Measurements from ENCODE around the gene RARG.

The RARG gene

DNA sequence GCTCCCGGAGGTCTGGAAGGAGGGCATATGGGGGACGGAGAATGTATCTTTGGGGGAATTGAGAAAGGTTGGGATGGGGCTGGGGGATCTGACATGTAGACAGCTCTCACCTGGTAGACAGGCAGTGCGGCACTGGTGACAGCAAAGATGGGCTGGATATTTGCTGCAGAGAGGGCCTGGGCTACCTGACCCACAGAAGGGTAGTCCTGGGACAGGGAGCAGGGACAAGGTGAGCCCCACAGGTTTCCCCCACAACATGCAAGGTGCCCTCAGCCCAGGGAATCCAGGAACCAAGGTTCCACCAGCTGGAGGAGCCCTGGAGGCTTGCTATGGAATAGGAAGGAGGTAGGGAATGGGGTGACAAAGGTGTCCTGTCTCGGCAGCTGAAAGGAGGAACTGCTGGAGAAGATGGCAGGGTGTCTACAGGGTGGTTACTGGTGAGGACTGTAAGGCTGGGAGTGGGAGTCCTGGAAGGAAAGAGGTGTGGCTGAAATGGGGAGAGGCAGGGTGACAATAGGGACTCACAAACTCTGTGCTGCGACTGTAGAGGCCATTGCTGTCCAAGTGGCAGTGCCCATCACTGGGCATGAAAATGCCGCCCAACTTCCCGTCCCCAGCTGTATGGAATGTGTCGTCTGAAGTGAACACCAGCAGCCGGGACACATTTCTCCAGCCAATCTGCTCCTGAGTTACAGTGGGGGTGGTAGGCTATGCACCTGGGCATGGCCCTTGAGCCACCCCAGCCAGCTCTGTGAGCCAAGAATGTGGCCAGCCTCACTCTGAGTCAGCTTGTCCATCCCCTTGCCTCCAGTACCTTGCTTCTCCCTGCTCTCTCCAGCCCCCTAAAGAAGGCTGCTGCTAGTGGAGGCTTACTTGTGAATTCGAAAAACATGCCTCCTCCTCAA is 36.2 kb downstream of the RARG start:
- in situ Hi-C loops (cut with HindIII; ENCODE audit: low pct_unique_long_range_greater_than_20kb, low sequenced_read_pairs) = no loop called here
- TF ChIP-seq JUND (IDR thresholded peaks at IDR 0.05; ENCODE audit: low read depth) = no peak
- no peak for DNase-seq (ENCODE audit: low read depth in 1 of 2, low spot score in 1 of 2)

- in situ Hi-C loops (cut with HindIII; ENCODE audit: low pct_unique_long_range_greater_than_20kb, low sequenced_read_pairs) = no loop called here
- no peak for TF ChIP-seq JUND (IDR thresholded peaks at IDR 0.05; ENCODE audit: low read depth)
- no peak for DNase-seq (ENCODE audit: low read depth in 1 of 2, low spot score in 1 of 2)
Measured at GRCh38 chr12:53194973-53195372, 37.0 kb downstream of the RARG start.

- TF ChIP-seq JUND (IDR thresholded peaks at IDR 0.05; ENCODE audit: low read depth) = no peak
- in situ Hi-C loops (cut with HindIII; ENCODE audit: low pct_unique_long_range_greater_than_20kb, low sequenced_read_pairs) = no loop called here
- no peak for DNase-seq (ENCODE audit: low read depth in 1 of 2, low spot score in 1 of 2)
Measured at GRCh38 chr12:53193985-53194716, 37.9 kb downstream of the RARG start.

DNA sequence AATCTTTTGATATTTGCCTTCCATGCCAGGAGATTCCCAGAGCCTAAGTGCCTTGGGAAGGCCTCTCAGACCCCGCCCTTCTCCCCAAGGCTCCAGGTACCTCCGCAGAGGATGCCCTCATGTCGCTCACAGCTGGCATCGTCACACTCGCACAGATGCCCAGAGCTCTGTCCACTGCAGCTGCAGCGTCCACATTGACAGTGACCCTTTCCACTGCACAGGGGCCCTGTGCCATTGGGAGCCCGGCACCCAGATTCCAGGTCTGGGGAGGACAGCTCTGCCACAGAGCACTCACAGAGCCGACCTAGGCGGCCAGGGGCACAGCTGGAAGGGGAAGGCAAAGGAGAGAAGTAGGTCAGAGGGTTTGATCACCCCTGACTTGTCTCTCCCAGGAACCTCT is 39.0 kb downstream of the RARG start:
- in situ Hi-C loops (cut with HindIII; ENCODE audit: low pct_unique_long_range_greater_than_20kb, low sequenced_read_pairs) = no loop called here
- no peak for TF ChIP-seq JUND (IDR thresholded peaks at IDR 0.05; ENCODE audit: low read depth)

DNA sequence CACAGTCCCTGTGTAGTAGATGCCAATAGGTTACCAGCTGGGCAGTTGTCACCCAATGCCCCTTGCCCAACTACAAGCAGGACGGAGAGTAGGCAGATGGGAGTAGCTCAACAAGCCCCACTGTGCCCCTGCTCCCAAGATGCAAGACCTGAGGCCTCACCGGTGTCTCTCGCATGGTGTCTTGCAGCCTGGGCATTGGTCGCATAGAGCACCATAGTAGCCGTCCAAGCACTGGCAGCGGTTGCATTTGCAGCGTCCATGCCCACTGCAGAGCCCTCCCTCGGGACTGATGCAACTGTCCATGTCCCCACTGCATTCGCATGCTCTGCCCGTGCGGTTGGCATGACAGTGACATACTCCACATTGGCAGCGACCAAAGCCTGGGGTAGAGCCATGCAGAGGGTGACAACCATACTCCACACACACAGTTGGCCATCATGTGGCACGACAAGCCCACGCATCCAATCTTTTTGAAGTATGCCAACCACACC is 39.4 kb downstream of the RARG start:
- in situ Hi-C loops (cut with HindIII; ENCODE audit: low pct_unique_long_range_greater_than_20kb, low sequenced_read_pairs) = no loop called here
- no peak for DNase-seq (ENCODE audit: low read depth in 1 of 2, low spot score in 1 of 2)
- TF ChIP-seq JUND (IDR thresholded peaks at IDR 0.05; ENCODE audit: low read depth) = no peak

More for the DNA sequence above, 39.0 kb downstream of the RARG start:
- no peak for DNase-seq (ENCODE audit: low read depth in 1 of 2, low spot score in 1 of 2)

DNA sequence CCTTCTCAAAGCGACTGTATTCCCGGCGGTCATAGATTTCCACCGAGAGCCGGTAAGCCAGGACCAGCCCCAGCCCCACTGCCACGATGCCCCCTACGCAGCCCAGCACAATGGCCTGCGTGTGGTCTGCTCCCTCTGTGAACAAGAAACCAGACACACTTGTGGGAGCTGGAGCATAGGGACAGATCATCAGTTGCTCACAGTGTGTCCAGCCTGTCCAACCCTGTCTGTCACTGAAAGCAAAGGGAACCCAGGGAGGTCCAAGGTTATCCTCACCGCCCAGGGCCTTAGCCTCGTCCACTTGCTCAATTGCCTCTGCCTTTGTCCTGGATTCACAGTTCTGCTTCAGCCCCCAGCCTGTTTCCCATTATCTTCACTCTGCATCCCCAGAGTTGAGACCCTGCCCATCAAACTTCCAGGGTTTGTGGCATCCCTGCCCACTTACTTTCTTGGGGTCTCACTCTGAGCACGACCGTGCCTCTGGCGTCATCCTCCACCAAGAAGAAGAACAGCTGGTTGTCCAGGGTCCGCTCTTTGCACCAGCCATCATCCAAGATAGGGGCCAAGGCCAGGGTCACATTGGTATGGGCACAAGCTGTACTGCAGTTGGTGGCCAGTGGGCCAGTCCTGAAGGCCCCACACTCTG is 40.0 kb downstream of the RARG start:
- no peak for DNase-seq (ENCODE audit: low read depth in 1 of 2, low spot score in 1 of 2)
- TF ChIP-seq JUND (IDR thresholded peaks at IDR 0.05; ENCODE audit: low read depth) = no peak
- in situ Hi-C loops (cut with HindIII; ENCODE audit: low pct_unique_long_range_greater_than_20kb, low sequenced_read_pairs) = no loop called here

DNA sequence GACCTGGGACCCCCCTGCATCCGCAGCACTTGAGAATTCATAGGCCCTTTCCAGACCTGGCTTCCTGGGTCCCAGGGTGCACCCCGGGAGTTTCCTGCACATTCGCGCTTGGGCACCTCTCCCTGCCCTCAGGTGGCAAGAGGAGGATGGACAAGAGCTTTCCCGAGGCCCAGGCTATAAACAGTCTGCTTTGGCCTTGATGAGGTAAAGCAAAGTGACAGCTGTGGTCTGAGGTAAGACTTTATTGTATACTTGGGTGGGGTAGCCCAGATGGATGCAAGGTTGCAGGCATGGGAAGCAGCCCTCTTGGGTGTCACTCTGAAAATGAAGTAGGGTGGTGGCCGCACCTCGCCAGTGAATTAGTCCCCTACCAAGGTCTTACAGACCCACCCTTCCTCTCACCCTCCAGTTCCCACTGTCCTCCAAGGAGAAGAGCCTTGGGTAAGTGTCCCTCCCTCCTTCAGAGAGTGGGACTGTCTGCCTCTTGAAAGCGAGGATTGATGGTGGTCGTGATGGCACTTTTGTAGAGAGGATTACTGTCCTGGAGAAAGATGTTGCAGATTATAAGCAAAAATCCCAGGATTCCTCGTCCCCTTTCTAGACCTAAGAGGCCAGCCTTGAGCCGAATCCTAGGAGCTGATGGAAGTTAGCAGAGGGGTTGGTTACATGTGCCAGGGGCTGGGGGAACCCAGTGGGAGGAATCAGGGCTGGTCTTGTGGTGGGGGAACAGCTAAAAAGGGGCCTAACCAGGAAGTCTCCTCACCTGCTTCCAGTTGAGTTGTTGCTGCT is 40.7 kb downstream of the RARG start:
- in situ Hi-C loops (cut with HindIII; ENCODE audit: low pct_unique_long_range_greater_than_20kb, low sequenced_read_pairs) = no loop called here
- no peak for DNase-seq (ENCODE audit: low read depth in 1 of 2, low spot score in 1 of 2)

GRCh38 chr12:53190108-53190729 is 41.8 kb downstream of the RARG start:
- peak; percentile 62 to 70 for DNase-seq (ENCODE audit: low read depth in 1 of 2, low spot score in 1 of 2)
- in situ Hi-C loops (cut with HindIII; ENCODE audit: low pct_unique_long_range_greater_than_20kb, low sequenced_read_pairs) = no loop called here
- no peak for TF ChIP-seq JUND (IDR thresholded peaks at IDR 0.05; ENCODE audit: low read depth)

More for the DNA sequence above, 40.7 kb downstream of the RARG start:
- no peak for TF ChIP-seq JUND (IDR thresholded peaks at IDR 0.05; ENCODE audit: low read depth)

DNA sequence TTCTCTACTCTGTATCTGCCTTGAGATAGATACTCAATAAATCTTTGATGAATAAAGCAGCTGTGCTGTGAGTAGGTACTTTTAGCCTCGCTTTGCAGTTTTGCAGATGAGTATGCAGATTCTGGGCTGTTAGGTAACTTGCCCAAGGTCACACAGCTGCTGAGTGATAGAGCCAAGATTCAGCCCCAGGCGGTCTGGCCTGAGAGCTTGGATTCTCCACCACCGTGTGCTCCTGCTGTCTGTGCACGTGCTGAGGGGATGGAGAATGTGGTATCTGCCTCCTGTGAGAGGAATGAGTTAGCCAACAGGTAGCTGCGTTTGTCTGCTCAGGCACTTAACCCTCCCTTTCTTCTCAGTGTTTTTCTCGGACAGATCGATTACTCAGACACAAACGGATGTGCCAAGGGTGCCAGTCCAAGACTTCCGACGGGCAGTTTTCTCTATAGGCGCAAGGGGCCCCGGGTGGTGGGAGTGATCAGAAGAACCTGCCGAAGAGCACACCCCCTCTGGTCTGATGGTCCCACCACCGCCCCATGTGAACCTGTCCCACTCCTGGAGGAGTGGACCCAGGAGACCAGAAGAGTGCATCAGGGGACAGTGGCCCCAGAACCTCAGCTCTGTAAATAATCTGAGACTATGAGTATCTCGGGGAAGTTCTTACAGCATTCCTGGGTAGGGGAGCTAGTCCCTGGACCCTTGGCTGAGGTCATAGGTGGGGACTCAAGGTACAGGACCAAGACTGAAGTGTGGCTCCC is 44.7 kb downstream of the RARG start:
- DNase-seq (ENCODE audit: low read depth in 1 of 2, low spot score in 1 of 2) = no peak
- TF ChIP-seq JUND (IDR thresholded peaks at IDR 0.05; ENCODE audit: low read depth) = no peak
- in situ Hi-C loops (cut with HindIII; ENCODE audit: low pct_unique_long_range_greater_than_20kb, low sequenced_read_pairs) = no loop called here

GRCh38 chr12:53186745-53187144 is 45.3 kb downstream of the RARG start:
- in situ Hi-C loops (cut with HindIII; ENCODE audit: low pct_unique_long_range_greater_than_20kb, low sequenced_read_pairs) = no loop called here
- no peak for TF ChIP-seq JUND (IDR thresholded peaks at IDR 0.05; ENCODE audit: low read depth)
- no peak for DNase-seq (ENCODE audit: low read depth in 1 of 2, low spot score in 1 of 2)

- TF ChIP-seq JUND (IDR thresholded peaks at IDR 0.05; ENCODE audit: low read depth) = no peak
- no peak for DNase-seq (ENCODE audit: low read depth in 1 of 2, low spot score in 1 of 2)
- in situ Hi-C loops (cut with HindIII; ENCODE audit: low pct_unique_long_range_greater_than_20kb, low sequenced_read_pairs) = no loop called here
Measured at GRCh38 chr12:53185582-53186153, 46.3 kb downstream of the RARG start.

Measured in T47D (cell line).